Measurements from ENCODE around the gene STX16. TPM values are rescaled to one million over a fixed set of nuclear protein-coding genes. Genes with fewer than 3 reads are reported as not detected.
"Not testable (repeated sequence)": the region's sequence is repeated elsewhere in the genome, so short reads cannot be mapped to it uniquely, and the experiment has no call there.

The STX16 gene
- total RNA-seq, 2 experiments from 2014 or later, result 101 to 110 TPM

GRCh38 chr20:58717278-58718091, 66.4 kb downstream of the STX16 start:
- peaks cover 10% of the 10 kb centered on the region for H3K27me3 Mint-ChIP-seq
- DNase-seq (peak; percentile 3), ATAC-seq (no peak)
- H3K4me3 Mint-ChIP-seq, result no peak overlapping the region
- no peaks in the 10 kb centered on the region for H3K4me1 Mint-ChIP-seq
- no peak overlapping the region for H3K27ac Mint-ChIP-seq
- no peaks in the 10 kb centered on the region for H3K36me3 Mint-ChIP-seq (ENCODE audit: low read depth)
- no peaks in the 10 kb centered on the region for H3K9me3 Mint-ChIP-seq (ENCODE audit: low read depth)
- ChIA-PET CTCF (interaction anchor here (1.0 kb wide), 1 partner anchor 237 kb away, joined by 4 read pairs; no protein-coding TSS in a partner anchor), POLR2A (interaction anchor here (0.7 kb wide), 1 partner anchor 48 kb away, joined by 5 read pairs; no protein-coding TSS in a partner anchor)
- intact Hi-C loops (cut with DNase I, micrococcal nuclease), result no loop called here

- POLR2A ChIA-PET, result interaction anchor here (0.7 kb wide), 1 partner anchor 49 kb away, joined by 5 read pairs; no protein-coding TSS in a partner anchor
- no peak overlapping the region for H3K27ac Mint-ChIP-seq
- H3K27me3 Mint-ChIP-seq, result peaks cover 17% of the 10 kb centered on the region
- CTCF ChIA-PET, result no interaction called here
- ATAC-seq, result no peak
- no peaks in the 10 kb centered on the region for H3K36me3 Mint-ChIP-seq (ENCODE audit: low read depth)
- H3K4me3 Mint-ChIP-seq, result no peak overlapping the region
- no peak for DNase-seq
- intact Hi-C loops (cut with DNase I, micrococcal nuclease), result no loop called here
- H3K9me3 Mint-ChIP-seq (ENCODE audit: low read depth), result no peaks in the 10 kb centered on the region
- no peaks in the 10 kb centered on the region for H3K4me1 Mint-ChIP-seq
Measured at GRCh38 chr20:58718121-58718563, 67.1 kb downstream of the STX16 start.

- CTCF ChIA-PET, result interaction anchor here (0.6 kb wide), 1 partner anchor 686 kb away, joined by 3 read pairs; no protein-coding TSS in a partner anchor
- intact Hi-C loops (cut with DNase I, micrococcal nuclease), result no loop called here
- POLR2A ChIA-PET, result no interaction called here
- Mint-ChIP-seq H3K4me1 (no peaks in the 10 kb centered on the region), H3K27ac (no peak overlapping the region), H3K4me3 (no peak overlapping the region), H3K27me3 (peaks cover 22% of the 10 kb centered on the region), H3K9me3 (ENCODE audit: low read depth) (no peaks in the 10 kb centered on the region), H3K36me3 (ENCODE audit: low read depth) (no peaks in the 10 kb centered on the region)
- ATAC-seq, result no peak
- no peak for DNase-seq
Measured at GRCh38 chr20:58718729-58719128, 67.6 kb downstream of the STX16 start.

GRCh38 chr20:58719258-58719657, 68.2 kb downstream of the STX16 start:
- Mint-ChIP-seq H3K27ac (no peak overlapping the region), H3K4me1 (no peaks in the 10 kb centered on the region), H3K36me3 (ENCODE audit: low read depth) (no peaks in the 10 kb centered on the region), H3K4me3 (no peak overlapping the region), H3K9me3 (ENCODE audit: low read depth) (no peaks in the 10 kb centered on the region), H3K27me3 (peaks cover 25% of the 10 kb centered on the region)
- ChIA-PET CTCF (interaction anchor here (0.6 kb wide), 1 partner anchor 685 kb away, joined by 3 read pairs; no protein-coding TSS in a partner anchor), POLR2A (no interaction called here)
- ATAC-seq, result no peak
- DNase-seq, result no peak
- intact Hi-C loops (cut with DNase I, micrococcal nuclease), result no loop called here

GRCh38 chr20:58719971-58720371, 68.9 kb downstream of the STX16 start:
- ChIA-PET CTCF (interaction anchor here (0.6 to 0.7 kb wide), 3 partner anchors 64 to 1246 kb away, joined by 3 to 4 read pairs (median 3); no protein-coding TSS in a partner anchor), POLR2A (no interaction called here)
- DNase-seq (no peak), ATAC-seq (no peak)
- Mint-ChIP-seq H3K27me3 (peaks cover 32% of the 10 kb centered on the region), H3K36me3 (ENCODE audit: low read depth) (peaks cover 3% of the 10 kb centered on the region), H3K4me1 (no peaks in the 10 kb centered on the region), H3K27ac (no peak overlapping the region), H3K9me3 (ENCODE audit: low read depth) (no peaks in the 10 kb centered on the region), H3K4me3 (no peak overlapping the region)
- intact Hi-C loops (cut with DNase I, micrococcal nuclease), result no loop called here

GRCh38 chr20:58720890-58721289, 69.8 kb downstream of the STX16 start:
- DNase-seq, result no peak
- no peaks in the 10 kb centered on the region for H3K9me3 Mint-ChIP-seq (ENCODE audit: low read depth)
- POLR2A ChIA-PET, result no interaction called here
- no peaks in the 10 kb centered on the region for H3K4me1 Mint-ChIP-seq
- CTCF ChIA-PET, result no interaction called here
- intact Hi-C loops (cut with DNase I, micrococcal nuclease), result no loop called here
- H3K27me3 Mint-ChIP-seq, result peaks cover 32% of the 10 kb centered on the region
- peaks cover 3% of the 10 kb centered on the region for H3K36me3 Mint-ChIP-seq (ENCODE audit: low read depth)
- no peak for ATAC-seq
- no peak overlapping the region for H3K27ac Mint-ChIP-seq
- H3K4me3 Mint-ChIP-seq, result no peak overlapping the region

GRCh38 chr20:58721951-58722778, 71.1 kb downstream of the STX16 start:
- POLR2A ChIA-PET, result no interaction called here
- CTCF ChIA-PET, result no interaction called here
- no peak for DNase-seq
- Mint-ChIP-seq H3K27ac (no peak overlapping the region), H3K27me3 (peaks cover 34% of the 10 kb centered on the region), H3K4me1 (no peaks in the 10 kb centered on the region), H3K4me3 (no peak overlapping the region), H3K36me3 (ENCODE audit: low read depth) (peaks cover 5% of the 10 kb centered on the region), H3K9me3 (ENCODE audit: low read depth) (peaks cover 7% of the 10 kb centered on the region)
- intact Hi-C loops (cut with DNase I, micrococcal nuclease), result no loop called here
- ATAC-seq, result no peak

GRCh38 chr20:58722877-58723627, 72.0 kb downstream of the STX16 start:
- no peak overlapping the region for H3K27ac Mint-ChIP-seq
- no peak overlapping the region for H3K4me3 Mint-ChIP-seq
- DNase-seq (no peak), ATAC-seq (no peak)
- CTCF ChIA-PET, result no interaction called here
- H3K27me3 Mint-ChIP-seq, result peaks cover 34% of the 10 kb centered on the region
- H3K9me3 Mint-ChIP-seq (ENCODE audit: low read depth), result peaks cover 10% of the 10 kb centered on the region
- peaks cover 5% of the 10 kb centered on the region for H3K36me3 Mint-ChIP-seq (ENCODE audit: low read depth)
- intact Hi-C loops (cut with DNase I, micrococcal nuclease), result no loop called here
- POLR2A ChIA-PET, result no interaction called here
- no peaks in the 10 kb centered on the region for H3K4me1 Mint-ChIP-seq

- Mint-ChIP-seq H3K4me3 (no peak overlapping the region), H3K27ac (no peak overlapping the region), H3K9me3 (ENCODE audit: low read depth) (peaks cover 10% of the 10 kb centered on the region), H3K27me3 (peaks cover 34% of the 10 kb centered on the region), H3K4me1 (no peaks in the 10 kb centered on the region), H3K36me3 (ENCODE audit: low read depth) (peaks cover 5% of the 10 kb centered on the region)
- ChIA-PET CTCF (no interaction called here), POLR2A (no interaction called here)
- ATAC-seq (no peak), DNase-seq (no peak)
- intact Hi-C loops (cut with DNase I, micrococcal nuclease), result no loop called here
Measured at GRCh38 chr20:58723628-58723984, 72.5 kb downstream of the STX16 start.

GRCh38 chr20:58726156-58726555, 75.1 kb downstream of the STX16 start:
- not testable (repeated sequence) for DNase-seq

More at GRCh38 chr20:58726156-58726555, 75.1 kb downstream of the STX16 start:
- H3K36me3 Mint-ChIP-seq (ENCODE audit: low read depth); H3K4me1 Mint-ChIP-seq; ATAC-seq; H3K9me3 Mint-ChIP-seq (ENCODE audit: low read depth); H3K4me3 Mint-ChIP-seq; CTCF ChIA-PET; intact Hi-C loops (cut with DNase I, micrococcal nuclease); POLR2A ChIA-PET; H3K27ac Mint-ChIP-seq: not testable (repeated sequence)
- peaks cover 36% of the 10 kb centered on the region for H3K27me3 Mint-ChIP-seq

All from activated CD4-positive, alpha-beta T cell treated with anti-CD3 and anti-CD28 coated beads for 36 hours (primary cell).